Measurements from ENCODE around the gene STH.
A peak's percentile ranks its signal among the peaks of the same experiment; 100 is the strongest.
"Not testable (repeated sequence)": the region's sequence is repeated elsewhere in the genome, so short reads cannot be mapped to it uniquely, and the experiment has no call there.

STH gene

GRCh38 chr17:46020023-46020761 is 21.1 kb downstream of the STH start:
- DNase-seq (ENCODE audit: extremely low spot score): peak; percentile 61

GRCh38 chr17:46020998-46021397 is 21.9 kb downstream of the STH start:
- DNase-seq (ENCODE audit: extremely low spot score): no peak
- CTCF ChIA-PET: interaction anchor here (1.5 to 4.4 kb wide), 3 partner anchors 18 to 23 kb away, joined by 4 to 20 read pairs (median 6); no protein-coding TSS in a partner anchor
- POLR2A ChIA-PET: no interaction called here
- no peak for TF ChIP-seq CTCF (IDR thresholded peaks at IDR 0.05; ENCODE audit: control extremely low read depth, extremely low read depth, low read depth, missing control alignments)

More at GRCh38 chr17:46020023-46020761, 21.1 kb downstream of the STH start:
- POLR2A ChIA-PET: no interaction called here
- no peak for TF ChIP-seq CTCF (IDR thresholded peaks at IDR 0.05; ENCODE audit: control extremely low read depth, extremely low read depth, low read depth, missing control alignments)
- CTCF ChIA-PET: interaction anchor here (0.8 to 4.4 kb wide), 5 partner anchors 15 to 195 kb away, joined by 3 to 20 read pairs (median 4); no protein-coding TSS in a partner anchor

GRCh38 chr17:46023366-46023765 is 24.3 kb downstream of the STH start:
- CTCF ChIA-PET: interaction anchor here (1.9 kb wide), 1 partner anchor 170 kb away, joined by 4 read pairs; the partner anchor contains the start of gene KANSL1
- DNase-seq (ENCODE audit: extremely low spot score); POLR2A ChIA-PET: not testable (repeated sequence)

GRCh38 chr17:46023783-46024388 is 24.8 kb downstream of the STH start:
- no peak for TF ChIP-seq CTCF (IDR thresholded peaks at IDR 0.05; ENCODE audit: control extremely low read depth, extremely low read depth, low read depth, missing control alignments)
- ChIA-PET POLR2A (interaction anchor here (0.6 kb wide), 1 partner anchor 9 kb away, joined by 9 read pairs; no protein-coding TSS in a partner anchor), CTCF (interaction anchor here (1.9 kb wide), 1 partner anchor 169 kb away, joined by 4 read pairs; the partner anchor contains the start of gene KANSL1)
- no peak for DNase-seq (ENCODE audit: extremely low spot score)

DNA sequence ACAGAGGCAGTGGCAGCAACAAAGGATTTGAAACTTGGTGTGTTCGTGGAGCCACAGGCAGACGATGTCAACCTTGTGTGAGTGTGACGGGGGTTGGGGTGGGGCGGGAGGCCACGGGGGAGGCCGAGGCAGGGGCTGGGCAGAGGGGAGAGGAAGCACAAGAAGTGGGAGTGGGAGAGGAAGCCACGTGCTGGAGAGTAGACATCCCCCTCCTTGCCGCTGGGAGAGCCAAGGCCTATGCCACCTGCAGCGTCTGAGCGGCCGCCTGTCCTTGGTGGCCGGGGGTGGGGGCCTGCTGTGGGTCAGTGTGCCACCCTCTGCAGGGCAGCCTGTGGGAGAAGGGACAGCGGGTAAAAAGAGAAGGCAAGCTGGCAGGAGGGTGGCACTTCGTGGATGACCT is 25.5 kb downstream of the STH start:
- POLR2A ChIA-PET: interaction anchor here (0.6 kb wide), 1 partner anchor 8 kb away, joined by 9 read pairs; no protein-coding TSS in a partner anchor
- CTCF ChIA-PET: no interaction called here

DNA sequence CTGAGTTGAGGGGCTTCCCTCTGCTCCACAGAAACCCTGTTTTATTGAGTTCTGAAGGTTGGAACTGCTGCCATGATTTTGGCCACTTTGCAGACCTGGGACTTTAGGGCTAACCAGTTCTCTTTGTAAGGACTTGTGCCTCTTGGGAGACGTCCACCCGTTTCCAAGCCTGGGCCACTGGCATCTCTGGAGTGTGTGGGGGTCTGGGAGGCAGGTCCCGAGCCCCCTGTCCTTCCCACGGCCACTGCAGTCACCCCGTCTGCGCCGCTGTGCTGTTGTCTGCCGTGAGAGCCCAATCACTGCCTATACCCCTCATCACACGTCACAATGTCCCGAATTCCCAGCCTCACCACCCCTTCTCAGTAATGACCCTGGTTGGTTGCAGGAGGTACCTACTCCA is 26.0 kb downstream of the STH start:
- TF ChIP-seq CTCF (IDR thresholded peaks at IDR 0.05; ENCODE audit: control extremely low read depth, extremely low read depth, low read depth, missing control alignments): no peak
- POLR2A ChIA-PET: no interaction called here
- CTCF ChIA-PET: interaction anchor here (1.4 kb wide), 1 partner anchor 8 kb away, joined by 3 read pairs; no protein-coding TSS in a partner anchor

More for the DNA sequence above, 25.5 kb downstream of the STH start:
- no peak for DNase-seq (ENCODE audit: extremely low spot score)
- no peak for TF ChIP-seq CTCF (IDR thresholded peaks at IDR 0.05; ENCODE audit: control extremely low read depth, extremely low read depth, low read depth, missing control alignments)

More for the DNA sequence above, 26.0 kb downstream of the STH start:
- DNase-seq (ENCODE audit: extremely low spot score): no peak
